ENCODE measurements around the gene MAPK4.
"Not testable (repeated sequence)": the region's sequence is repeated elsewhere in the genome, so short reads cannot be mapped to it uniquely, and the experiment has no call there.

DNA sequence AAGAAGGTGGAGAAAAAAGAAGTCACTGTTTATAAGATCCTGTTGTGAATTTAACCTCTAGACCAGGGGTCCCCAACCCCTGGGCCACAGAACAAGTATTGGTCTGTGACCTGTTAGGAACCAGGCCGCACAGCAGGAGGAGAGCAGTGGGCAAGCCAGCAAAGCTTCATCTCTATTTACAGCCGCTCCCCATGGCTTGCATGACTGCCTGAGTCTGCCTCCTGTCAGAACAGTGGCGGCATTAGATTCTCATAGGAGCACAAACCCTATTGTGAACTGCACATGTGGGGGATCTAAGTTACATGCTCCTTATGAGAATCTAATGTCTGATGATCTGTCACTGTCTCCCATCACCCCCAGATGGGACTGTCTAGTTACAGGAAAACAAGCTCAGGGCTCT is 13.3 kb downstream of the MAPK4 start:
- TF ChIP-seq MTA3 (IDR thresholded peaks at IDR 0.05; ENCODE audit: borderline replicate concordance, low read length); JUNB (IDR thresholded peaks at IDR 0.05); BCLAF1 (IDR thresholded peaks at IDR 0.05): not testable (repeated sequence)
- TF ChIP-seq, protein P1, sequence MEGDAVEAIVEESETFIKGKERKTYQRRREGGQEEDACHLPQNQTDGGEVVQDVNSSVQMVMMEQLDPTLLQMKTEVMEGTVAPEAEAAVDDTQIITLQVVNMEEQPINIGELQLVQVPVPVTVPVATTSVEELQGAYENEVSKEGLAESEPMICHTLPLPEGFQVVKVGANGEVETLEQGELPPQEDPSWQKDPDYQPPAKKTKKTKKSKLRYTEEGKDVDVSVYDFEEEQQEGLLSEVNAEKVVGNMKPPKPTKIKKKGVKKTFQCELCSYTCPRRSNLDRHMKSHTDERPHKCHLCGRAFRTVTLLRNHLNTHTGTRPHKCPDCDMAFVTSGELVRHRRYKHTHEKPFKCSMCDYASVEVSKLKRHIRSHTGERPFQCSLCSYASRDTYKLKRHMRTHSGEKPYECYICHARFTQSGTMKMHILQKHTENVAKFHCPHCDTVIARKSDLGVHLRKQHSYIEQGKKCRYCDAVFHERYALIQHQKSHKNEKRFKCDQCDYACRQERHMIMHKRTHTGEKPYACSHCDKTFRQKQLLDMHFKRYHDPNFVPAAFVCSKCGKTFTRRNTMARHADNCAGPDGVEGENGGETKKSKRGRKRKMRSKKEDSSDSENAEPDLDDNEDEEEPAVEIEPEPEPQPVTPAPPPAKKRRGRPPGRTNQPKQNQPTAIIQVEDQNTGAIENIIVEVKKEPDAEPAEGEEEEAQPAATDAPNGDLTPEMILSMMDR (IDR thresholded peaks at IDR 0.05 in 2 of 3, conservative IDR thresholded peaks at IDR 0.05 in 1 of 3; ENCODE audit: control insufficient read depth in 2 of 3, extremely low read depth in 1 of 3, insufficient read depth in 1 of 3, low read depth in 3 of 3, low read length in 3 of 3) = not testable (repeated sequence)

All from GM12878 (cell line).